Thoracic aorta (tissue), 2 donors: ENCODE data around the gene RPTOR. TPM values are rescaled to one million over a fixed set of nuclear protein-coding genes. Genes with fewer than 3 reads are reported as not detected.

Source experiments
- ATAC-seq: fragments of 150-250 bp; one replicate; pipeline ENCODE4 v1.8.0; 2017; ENCODE audit warnings: low read depth; ENCODE audit not compliant: insufficient number of reproducible peaks, low FRiP score
- DNase-seq: peaks from one replicate; pipeline ENCODE4 v3.0.0-alpha.2; 2020; ENCODE audit warnings: low spot score
- H3K27ac ChIP-seq, 2 donors: fragments of 200-600 bp; sonication (generic); 1 replicate in 1 of 2; 2 replicates in 1 of 2; pipeline ENCODE4 v1.5.1; 2016; ENCODE audit warnings: mild to moderate bottlenecking in 2 of 2, moderate library complexity in 2 of 2
- H3K27me3 ChIP-seq: fragments of 200-600 bp; sonication (generic); replicated peaks from 2 replicates; pipeline ENCODE4 v1.6.0; 2016; ENCODE audit warnings: mild to moderate bottlenecking; ENCODE audit not compliant: insufficient read depth
- H3K36me3 ChIP-seq: fragments of 200-600 bp; sonication (generic); one replicate; pipeline ENCODE4 v1.5.1; 2016
- H3K4me1 ChIP-seq, 2 donors: fragments of 200-600 bp; sonication (generic); 1 replicate in 1 of 2; 2 replicates in 1 of 2; pipeline versions ENCODE4 v1.5.1 to v1.6.0; 2016; ENCODE audit warnings: low read depth in 2 of 2, mild to moderate bottlenecking in 1 of 2; ENCODE audit not compliant: control insufficient read depth in 1 of 2
- H3K4me3 ChIP-seq: fragments of 200-600 bp; sonication (generic); 2 replicates; pipeline ENCODE4 v1.5.1; 2016; ENCODE audit warnings: mild to moderate bottlenecking
- H3K9me3 ChIP-seq: fragments of 200-600 bp; sonication (generic); 2 replicates; pipeline ENCODE4 v1.5.1; 2016
- CTCF ChIP-seq: fragments of 200-600 bp; sonication (generic); IDR thresholded peaks from one replicate; pipeline ENCODE4 v1.5.1; 2019; ENCODE audit warnings: antibody characterized with exemption
- total RNA-seq, 2 donors: library from RNA; depleted of rRNA; stranded (reverse); fragments of >200 nt; gene quantifications; one replicate each; pipeline versions ENCODE4 v1.1.0 to v1.2.3, GENCODE V29; 2016

The RPTOR gene
- total RNA-seq, 2 donors from 2014 or later = 42.0 to 47.4 TPM

GRCh38 chr17:80886641-80887573 is 342.3 kb downstream of the RPTOR start:
- no peak overlapping the region for H3K27ac ChIP-seq
- DNase-seq (no peak), ATAC-seq (no peak)
- peaks cover 10 to 14% of the 10 kb centered on the region in 2 donors for H3K4me1 ChIP-seq
- H3K4me3 ChIP-seq = no peak overlapping the region
- TF ChIP-seq CTCF = no peak
- H3K27me3 ChIP-seq = no peaks in the 10 kb centered on the region
- H3K9me3 ChIP-seq = no peaks in the 10 kb centered on the region
- peaks cover 13% of the 10 kb centered on the region for H3K36me3 ChIP-seq

GRCh38 chr17:80887639-80888175 is 343.1 kb downstream of the RPTOR start:
- no peak for TF ChIP-seq CTCF
- H3K4me3 ChIP-seq = no peak overlapping the region
- H3K4me1 ChIP-seq = peaks cover 13 to 22% of the 10 kb centered on the region in 2 donors
- no peak for ATAC-seq
- no peaks in the 10 kb centered on the region for H3K9me3 ChIP-seq
- no peak for DNase-seq
- no peak overlapping the region for H3K27ac ChIP-seq
- no peaks in the 10 kb centered on the region for H3K27me3 ChIP-seq
- H3K36me3 ChIP-seq = peaks cover 13% of the 10 kb centered on the region

- Histone ChIP-seq H3K4me3 (no peak overlapping the region), H3K9me3 (no peaks in the 10 kb centered on the region), H3K27ac (no peak overlapping the region), H3K4me1 (peaks cover 13 to 28% of the 10 kb centered on the region in 2 donors), H3K27me3 (no peaks in the 10 kb centered on the region), H3K36me3 (peaks cover 11% of the 10 kb centered on the region)
- TF ChIP-seq CTCF = no peak
- DNase-seq (no peak), ATAC-seq (no peak)
Observed at GRCh38 chr17:80888276-80889160, 343.9 kb downstream of the RPTOR start.

GRCh38 chr17:80889231-80890195 is 344.9 kb downstream of the RPTOR start:
- no peak for DNase-seq
- H3K9me3 ChIP-seq = no peaks in the 10 kb centered on the region

More at GRCh38 chr17:80889231-80890195, 344.9 kb downstream of the RPTOR start:
- no peak overlapping the region for H3K27ac ChIP-seq
- no peaks in the 10 kb centered on the region for H3K27me3 ChIP-seq
- TF ChIP-seq CTCF = no peak
- peaks cover 13 to 28% of the 10 kb centered on the region in 2 donors for H3K4me1 ChIP-seq
- H3K36me3 ChIP-seq = peaks cover 13% of the 10 kb centered on the region
- H3K4me3 ChIP-seq = no peak overlapping the region
- ATAC-seq = no peak
